Activated CD4-positive, CD25-positive, alpha-beta regulatory T cell (primary cell): Measurements from ENCODE around the gene TERB1.
"Not testable (repeated sequence)": the region's sequence is repeated elsewhere in the genome, so short reads cannot be mapped to it uniquely, and the experiment has no call there.

Source experiments
- DNase-seq, 4 experiments: peaks; one replicate each; lab custom pipeline; 2025; lab: John Stamatoyannopoulos, UW

The TERB1 gene

DNA sequence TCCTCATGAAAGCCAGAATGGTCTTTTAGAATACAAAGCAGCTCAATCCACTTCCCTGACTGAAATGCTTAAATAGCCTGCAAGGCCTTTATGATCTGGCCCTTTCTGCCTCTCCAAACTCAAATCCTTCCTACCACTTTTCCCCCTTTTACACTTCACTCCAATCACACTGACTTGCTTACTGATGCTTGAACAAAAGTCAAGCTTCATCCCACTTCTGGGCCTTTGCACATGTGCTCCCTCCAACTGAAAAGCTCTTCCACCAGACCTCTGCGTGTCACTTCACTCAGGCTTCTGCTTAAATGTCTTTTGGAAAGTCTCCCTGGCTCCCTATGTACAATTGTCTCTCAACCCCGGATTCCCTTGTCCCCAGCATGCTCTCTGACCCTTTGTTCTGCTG is 13.3 kb upstream of the TERB1 start:
- no peak for DNase-seq

GRCh38 chr16:66811043-66811442 is 9.7 kb upstream of the TERB1 start:
- no peak for DNase-seq

DNA sequence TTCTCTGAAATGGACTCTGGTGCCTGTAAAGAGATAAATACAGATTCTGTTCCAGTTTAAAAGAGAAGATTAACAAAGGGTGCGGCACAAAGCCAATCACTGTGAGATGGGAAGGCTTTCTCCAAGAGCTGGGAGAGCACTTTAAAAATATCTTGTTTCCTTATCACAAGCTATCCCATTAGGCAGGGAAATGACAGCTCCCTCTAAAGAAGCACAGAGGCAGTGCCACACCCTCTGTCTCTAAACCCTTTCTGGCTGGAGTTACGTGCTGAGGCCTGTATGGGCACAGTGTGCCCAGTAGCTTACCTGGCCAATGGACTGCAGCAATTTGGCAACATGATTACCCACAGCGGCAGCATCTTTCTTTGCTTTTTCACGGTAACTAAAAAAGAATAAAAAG is 9.0 kb upstream of the TERB1 start:
- no peak for DNase-seq

DNA sequence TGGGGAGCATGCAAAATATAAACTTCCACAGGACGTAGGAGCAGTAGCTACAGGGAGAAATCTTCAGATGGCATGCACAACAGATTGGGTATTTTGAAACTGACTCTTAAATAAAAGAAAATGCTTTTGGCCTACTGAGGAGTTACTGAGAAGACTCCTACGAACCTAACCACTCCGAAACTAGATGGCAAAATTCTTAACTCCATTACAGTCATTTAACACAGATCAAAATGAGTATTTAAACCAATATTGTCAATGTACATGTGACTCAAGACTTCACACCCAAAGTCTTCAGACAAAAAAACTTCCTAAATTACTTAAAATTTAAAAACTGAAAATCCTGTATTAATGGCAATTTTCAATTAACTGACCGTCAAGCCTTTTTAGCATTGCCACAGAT is 8.4 kb upstream of the TERB1 start:
- DNase-seq = no peak

GRCh38 chr16:66802159-66802558 is 775 bp upstream of the TERB1 start:
- DNase-seq = no peak

DNA sequence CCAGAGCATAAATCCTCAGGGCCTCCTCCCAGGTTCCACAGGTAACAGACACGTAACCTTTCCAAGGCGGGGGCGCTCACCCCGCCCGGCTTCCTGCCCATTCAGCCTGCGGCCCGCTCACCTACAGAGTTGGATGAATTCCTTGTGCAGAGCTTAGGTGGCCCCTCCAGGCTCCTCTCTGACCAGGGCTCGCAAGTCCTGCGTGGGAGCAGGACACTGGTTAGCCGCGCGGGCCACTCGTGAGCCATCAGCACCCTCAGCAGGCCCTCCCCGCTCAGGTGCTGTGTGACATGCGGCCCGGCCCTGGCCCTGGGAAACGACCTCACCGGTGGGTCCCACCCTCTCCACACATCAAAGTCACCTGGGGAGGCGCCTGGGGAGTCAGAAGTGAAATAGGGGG is 528 bp downstream of the TERB1 start:
- DNase-seq = no peak

DNA sequence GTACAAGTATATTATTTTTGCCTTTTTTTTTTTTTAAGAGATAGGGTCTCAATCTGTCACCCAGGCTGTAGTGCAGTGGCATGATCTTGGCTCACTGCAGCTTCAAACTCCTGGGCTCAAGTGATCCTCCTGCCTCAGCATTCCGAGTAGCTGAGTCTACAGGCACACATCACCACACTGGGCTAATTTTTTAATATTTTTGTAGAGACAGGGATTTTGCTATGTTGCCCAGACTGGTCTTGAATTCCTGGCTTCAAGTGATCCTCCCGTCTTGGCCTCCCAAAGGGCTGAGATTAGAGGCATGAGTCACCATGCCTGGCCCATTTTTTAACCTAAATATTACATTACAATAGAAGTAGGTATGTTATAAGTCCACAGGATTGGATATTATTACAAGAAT is 3.2 kb downstream of the TERB1 start:
- DNase-seq = no peak

DNA sequence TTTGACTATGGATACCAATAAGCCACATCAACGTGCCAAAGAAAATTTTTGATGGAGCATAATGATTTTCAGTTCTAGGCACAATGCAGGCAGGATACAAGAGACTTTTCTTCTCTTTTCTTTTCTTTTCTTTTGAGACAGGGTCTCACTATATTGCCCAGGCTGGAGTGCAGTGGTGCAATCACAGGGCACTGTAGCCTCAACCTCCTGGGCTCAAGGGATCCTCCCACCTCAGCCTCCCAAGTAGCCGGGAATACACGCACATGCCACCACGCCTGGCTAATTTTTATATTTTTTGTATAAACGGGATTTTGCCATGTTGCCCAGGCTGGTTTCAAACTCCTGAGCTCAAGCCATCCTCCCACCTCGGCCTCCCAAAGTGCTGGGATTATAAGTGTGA is 7.4 kb downstream of the TERB1 start:
- not testable (repeated sequence) for DNase-seq

DNA sequence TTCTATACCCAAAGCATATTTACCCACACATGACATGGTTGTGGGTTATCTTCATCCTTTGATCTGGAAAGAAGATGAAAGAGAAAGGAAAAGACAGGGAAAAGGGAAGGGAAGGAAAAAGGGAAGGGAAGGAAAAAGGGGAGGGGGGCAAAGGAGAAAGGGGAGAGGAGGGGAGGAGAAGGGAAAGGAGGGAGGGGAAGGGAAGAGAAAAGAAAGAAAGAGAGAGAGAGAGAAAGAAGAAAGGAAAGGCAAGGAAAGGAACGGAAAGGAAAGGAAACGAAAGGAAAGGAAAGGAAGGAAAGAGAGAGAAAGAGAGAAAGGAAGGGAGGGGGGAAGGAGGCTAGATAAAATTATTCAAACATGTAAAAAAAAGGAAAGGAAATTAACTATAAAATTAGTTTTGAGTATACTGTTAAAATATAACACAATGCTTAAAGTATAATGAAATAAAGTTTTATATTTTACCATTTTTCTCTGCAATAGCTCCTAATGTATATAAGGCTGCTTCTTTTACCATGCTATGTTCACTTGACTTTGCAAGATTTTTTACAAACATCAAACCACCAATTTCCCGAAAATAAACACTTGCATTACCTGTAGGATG is 11.2 kb downstream of the TERB1 start:
- no peak for DNase-seq

GRCh38 chr16:66787427-66787826 is 14.0 kb downstream of the TERB1 start:
- no peak for DNase-seq

DNA sequence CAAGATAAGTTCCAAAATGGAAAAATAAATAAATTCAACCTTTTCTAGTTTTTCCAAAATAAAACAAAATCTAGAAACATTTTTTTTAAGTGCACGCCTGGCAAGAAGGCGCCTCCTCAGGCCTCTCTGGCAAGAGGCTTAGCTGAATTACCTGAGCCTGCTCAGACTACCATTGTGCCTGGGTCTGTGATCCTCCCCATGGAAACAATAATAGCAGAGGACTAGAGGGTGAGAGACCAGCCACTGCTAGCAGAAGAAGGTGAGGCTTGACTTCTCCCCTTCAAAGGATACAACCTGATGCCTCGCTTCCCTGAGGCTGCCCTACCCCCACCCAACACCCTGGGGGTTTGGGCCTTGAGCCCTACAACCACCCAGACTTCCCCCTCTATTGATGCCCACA is 14.8 kb downstream of the TERB1 start:
- no peak for DNase-seq

DNA sequence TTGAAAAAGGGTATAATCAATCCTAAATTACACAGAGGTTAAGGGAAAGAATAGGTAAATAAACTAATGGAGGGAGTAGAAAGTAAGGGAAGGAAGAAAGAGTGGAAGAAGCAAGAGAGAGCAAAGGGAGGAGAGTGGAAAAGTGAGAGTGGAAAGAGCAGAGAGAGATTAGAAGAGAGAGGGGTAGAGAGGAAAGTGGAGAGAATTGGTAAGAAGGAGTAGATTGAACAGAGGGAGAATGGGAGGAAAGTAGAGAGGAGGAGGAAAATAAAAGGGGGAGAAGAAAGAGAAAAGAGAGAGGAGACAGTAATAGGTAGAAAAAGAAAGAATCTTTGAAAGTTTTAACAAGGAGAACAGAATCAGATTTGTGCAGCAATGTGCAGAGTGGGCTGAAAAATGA is 24.9 kb downstream of the TERB1 start:
- DNase-seq = no peak

DNA sequence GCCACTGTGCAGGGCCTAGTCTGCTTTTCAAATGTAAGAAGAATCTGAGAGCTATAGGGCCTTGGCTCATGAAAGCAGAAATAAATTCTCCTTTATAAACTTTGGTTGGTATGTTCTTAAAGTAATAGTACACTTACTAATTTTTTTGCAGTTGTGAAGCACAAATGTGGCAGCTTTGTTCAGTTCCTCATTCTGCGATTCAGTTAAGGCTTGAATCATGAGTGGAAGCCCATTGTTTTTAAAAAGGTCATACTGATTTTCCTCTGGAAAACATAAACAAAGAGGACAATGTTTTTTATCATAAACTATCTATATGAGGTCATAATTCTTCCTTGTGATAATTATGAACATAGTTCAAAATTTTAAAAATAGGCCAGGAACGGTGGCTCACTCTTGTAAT is 26.4 kb downstream of the TERB1 start:
- no peak for DNase-seq

GRCh38 chr16:66758086-66758485 is 43.3 kb downstream of the TERB1 start:
- no peak for DNase-seq

GRCh38 chr16:66754819-66755218 is 46.6 kb downstream of the TERB1 start:
- DNase-seq = no peak

DNA sequence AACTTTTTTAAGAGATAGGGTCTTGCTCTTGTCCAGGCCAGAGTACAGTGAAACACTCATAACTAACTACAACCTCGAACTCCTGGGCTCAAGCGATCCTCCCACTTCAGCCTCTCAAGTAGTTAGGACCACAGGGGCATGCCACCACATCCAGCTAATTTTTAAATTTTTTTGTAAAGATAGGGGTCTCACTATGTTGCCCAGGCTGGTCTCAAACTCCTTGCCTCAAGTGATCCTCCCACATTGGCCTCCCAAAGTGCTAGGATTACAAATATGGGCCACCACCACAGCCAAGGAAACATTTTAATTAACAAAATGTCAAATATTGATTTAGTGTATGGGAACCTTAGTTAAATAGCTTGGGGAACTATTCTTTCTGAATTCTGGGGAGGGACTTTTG is 47.2 kb downstream of the TERB1 start:
- DNase-seq = no peak

- DNase-seq = no peak
Observed at GRCh38 chr16:66752958-66753357, 48.4 kb downstream of the TERB1 start.

DNA sequence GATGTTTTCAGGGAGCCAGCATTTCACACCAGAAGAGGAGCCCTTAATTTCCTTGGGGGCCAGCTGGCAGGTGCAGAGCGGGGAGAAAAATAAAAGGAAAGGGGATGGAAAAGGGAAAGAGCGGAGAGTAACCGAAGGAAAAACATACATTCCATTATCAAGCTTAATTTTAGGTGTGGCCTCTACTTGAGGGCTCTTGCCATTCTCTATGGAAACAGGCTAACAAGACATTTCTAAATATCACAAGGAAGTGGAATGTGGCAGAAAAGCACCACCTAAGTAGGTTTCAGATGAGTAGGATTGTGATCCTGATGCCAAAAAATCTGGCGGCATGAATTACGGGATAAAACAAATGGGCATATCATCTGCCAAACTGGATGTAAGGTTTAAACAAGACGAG is 49.0 kb downstream of the TERB1 start:
- no peak for DNase-seq

- DNase-seq = no peak
Observed at GRCh38 chr16:66751992-66752322, 49.4 kb downstream of the TERB1 start.

- DNase-seq = peak; percentile 67 to 76 (median 70)
Observed at GRCh38 chr16:66751303-66751991, 49.9 kb downstream of the TERB1 start, which contains the start of gene DYNC1LI2. Gene DYNC1LI2 (minus strand): TSS chr16:66751609. CDS start chr16:66751591, 18 bp downstream.

- no peak for DNase-seq
Observed at GRCh38 chr16:66751053-66751302, 50.4 kb downstream of the TERB1 start.

DNA sequence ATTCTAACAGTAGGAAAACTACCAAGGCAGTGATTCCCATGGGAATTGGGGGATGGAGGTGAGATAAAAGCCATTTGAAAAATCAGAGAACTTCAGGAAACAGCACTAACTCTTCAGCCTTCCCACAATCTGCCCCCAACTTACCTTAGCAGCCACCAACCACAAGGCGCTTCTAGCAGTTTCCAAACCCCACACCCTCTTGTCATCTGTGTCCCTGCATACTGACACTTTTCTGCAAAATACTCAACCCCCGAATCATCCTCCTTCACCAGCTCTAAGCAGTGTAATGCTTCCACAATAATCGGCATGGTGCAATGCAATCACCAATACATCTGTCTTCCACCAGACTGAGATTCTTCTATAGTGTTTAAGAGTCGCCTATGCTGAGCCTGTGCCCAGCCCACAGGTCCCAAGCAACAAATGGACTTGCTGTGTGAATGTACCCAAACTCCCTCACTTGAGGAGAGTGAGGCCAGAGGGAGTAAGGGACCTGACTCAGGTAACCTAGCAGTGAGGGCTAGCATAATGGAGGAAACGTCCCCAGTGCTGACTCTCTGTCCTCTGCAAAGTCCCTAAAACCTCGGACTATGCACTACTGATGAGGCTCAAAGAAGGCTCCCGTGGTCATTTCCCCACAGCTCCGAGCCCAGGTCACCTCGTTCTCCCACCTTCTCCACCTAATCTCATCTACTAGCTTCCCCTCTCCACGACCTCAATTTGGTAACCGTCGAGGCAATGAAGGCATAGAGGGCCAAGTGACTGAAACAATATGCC is 50.9 kb downstream of the TERB1 start:
- DNase-seq = no peak

DNA sequence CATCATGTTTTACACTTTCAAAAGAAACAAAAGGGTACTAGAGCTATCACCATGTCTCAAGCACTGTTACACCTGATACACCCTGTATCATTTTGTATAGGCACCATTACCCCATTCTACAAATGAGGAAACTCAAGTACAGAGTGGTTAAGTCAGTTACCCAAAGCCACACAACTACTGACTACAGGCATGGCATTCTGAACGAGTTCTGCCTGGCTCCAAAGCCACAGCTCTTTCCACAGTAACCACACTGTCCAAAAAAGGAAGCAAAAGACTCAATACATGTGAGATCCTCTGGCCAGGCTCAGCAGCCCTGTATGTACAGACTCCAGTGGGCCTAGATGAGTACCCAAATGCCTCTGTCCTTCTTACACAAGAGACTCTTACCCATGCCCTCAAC is 54.7 kb downstream of the TERB1 start:
- DNase-seq = no peak

DNA sequence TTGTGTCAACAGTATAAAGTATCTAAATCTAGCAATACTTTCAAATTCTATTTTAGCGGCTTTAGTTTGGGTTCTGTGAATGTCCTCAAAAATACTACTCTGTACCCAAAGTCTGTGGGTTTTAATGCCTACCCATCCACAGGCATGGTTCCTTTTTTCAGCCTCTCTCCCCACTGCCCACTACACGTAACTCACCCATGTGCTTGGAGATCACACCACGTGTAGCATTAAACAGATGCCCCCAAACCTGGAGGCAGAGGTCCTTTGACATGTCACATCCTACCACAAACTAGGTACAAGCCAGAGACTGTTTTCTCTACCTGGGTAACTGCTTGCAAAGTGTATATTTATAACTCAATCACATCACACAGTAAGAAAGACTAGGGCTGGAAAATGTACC is 55.3 kb downstream of the TERB1 start:
- no peak for DNase-seq
